ENCODE measurements around the gene SORL1.
"Not testable (repeated sequence)": the region's sequence is repeated elsewhere in the genome, so short reads cannot be mapped to it uniquely, and the experiment has no call there.

Gene SORL1

GRCh38 chr11:121499405-121499804 is 47.3 kb downstream of the SORL1 start:
- FAIRE-seq (peak; percentile 73), DNase-seq (ENCODE audit: insufficient read length) (no peak)
- no peak for TF ChIP-seq POLR2A (IDR thresholded peaks at IDR 0.05; ENCODE audit: low read depth, low read length)
- TF ChIP-seq TAF1 (IDR thresholded peaks at IDR 0.05; ENCODE audit: borderline replicate concordance, low read depth, low read length): no peak
- TF ChIP-seq POLR2AphosphoS5 (IDR thresholded peaks at IDR 0.05; ENCODE audit: low read depth, low read length): no peak

DNA sequence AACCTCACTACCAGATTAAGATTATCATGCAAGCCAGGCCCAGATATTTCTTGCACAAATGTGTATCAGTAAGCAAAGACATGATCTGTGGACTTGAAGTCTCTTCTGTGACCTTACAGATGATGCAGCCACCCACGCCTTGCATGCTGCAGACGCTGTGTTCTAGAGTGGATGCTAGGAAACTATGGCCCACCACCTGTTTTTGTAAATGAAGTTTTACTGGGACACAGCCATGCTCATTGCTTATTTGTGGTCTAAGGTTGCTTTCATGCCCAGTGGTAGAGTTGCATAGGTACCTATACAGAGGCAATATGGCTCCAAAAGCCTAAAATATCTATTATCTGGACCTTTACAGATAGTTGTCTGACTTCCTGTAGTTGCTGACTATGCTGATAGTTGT is 48.2 kb downstream of the SORL1 start:
- no peak for DNase-seq (ENCODE audit: insufficient read length)
- FAIRE-seq: no peak
- no peak for TF ChIP-seq POLR2AphosphoS5 (IDR thresholded peaks at IDR 0.05; ENCODE audit: low read depth, low read length)
- TF ChIP-seq POLR2A (IDR thresholded peaks at IDR 0.05; ENCODE audit: low read depth, low read length): no peak
- no peak for TF ChIP-seq TAF1 (IDR thresholded peaks at IDR 0.05; ENCODE audit: borderline replicate concordance, low read depth, low read length)

GRCh38 chr11:121500717-121501116 is 48.6 kb downstream of the SORL1 start:
- TF ChIP-seq TAF1 (IDR thresholded peaks at IDR 0.05; ENCODE audit: borderline replicate concordance, low read depth, low read length): no peak
- no peak for TF ChIP-seq POLR2AphosphoS5 (IDR thresholded peaks at IDR 0.05; ENCODE audit: low read depth, low read length)
- TF ChIP-seq POLR2A (IDR thresholded peaks at IDR 0.05; ENCODE audit: low read depth, low read length): no peak
- DNase-seq (ENCODE audit: insufficient read length): no peak
- no peak for FAIRE-seq

DNA sequence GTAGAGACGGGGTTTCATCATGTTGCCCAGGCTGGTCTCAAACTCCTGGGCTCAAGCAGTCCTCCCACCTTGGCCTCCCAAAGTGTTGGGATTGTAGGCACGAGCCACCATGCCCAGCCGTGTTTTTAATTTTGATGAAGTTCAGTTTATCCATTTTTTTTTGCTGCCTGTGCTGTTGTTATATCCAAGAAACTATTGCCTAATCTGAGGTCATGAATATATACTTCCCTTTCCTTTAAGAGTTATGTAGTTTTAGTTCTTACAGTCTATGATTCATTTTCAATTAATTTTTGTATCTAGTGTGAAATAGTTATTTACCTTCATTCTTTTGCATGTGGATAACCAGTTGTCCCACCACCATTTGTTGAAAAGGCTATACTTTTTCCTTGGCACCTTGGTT is 50.9 kb downstream of the SORL1 start:
- FAIRE-seq (no peak), DNase-seq (ENCODE audit: insufficient read length) (no peak)
- no peak for TF ChIP-seq POLR2A (IDR thresholded peaks at IDR 0.05; ENCODE audit: low read depth, low read length)
- no peak for TF ChIP-seq POLR2AphosphoS5 (IDR thresholded peaks at IDR 0.05; ENCODE audit: low read depth, low read length)
- TF ChIP-seq TAF1 (IDR thresholded peaks at IDR 0.05; ENCODE audit: borderline replicate concordance, low read depth, low read length): no peak

GRCh38 chr11:121506237-121506636 is 54.1 kb downstream of the SORL1 start:
- not testable (repeated sequence) for DNase-seq (ENCODE audit: insufficient read length); FAIRE-seq

DNA sequence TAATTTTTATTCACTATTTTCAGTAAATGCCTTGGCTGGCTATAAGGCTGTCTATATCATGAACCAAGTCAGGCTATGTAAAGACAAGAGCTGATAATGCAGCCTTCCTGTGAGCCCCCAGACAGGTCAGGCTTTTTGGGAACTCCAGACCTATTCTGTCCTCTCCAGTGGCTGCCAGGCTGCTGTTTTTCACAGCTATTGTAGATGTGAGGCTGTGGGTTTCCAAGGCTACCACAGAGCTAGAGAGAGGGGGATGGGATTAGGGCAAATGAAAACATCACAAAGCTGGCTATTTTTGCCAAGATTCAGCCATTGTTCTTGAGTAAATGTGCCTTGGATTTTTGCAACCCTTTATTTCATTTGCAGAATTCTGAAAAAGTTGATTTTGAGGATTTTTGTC is 56.3 kb downstream of the SORL1 start:
- DNase-seq (ENCODE audit: insufficient read length): no peak
- FAIRE-seq: peak; percentile 33
- TF ChIP-seq TAF1 (IDR thresholded peaks at IDR 0.05; ENCODE audit: borderline replicate concordance, low read depth, low read length) (no peak), POLR2AphosphoS5 (IDR thresholded peaks at IDR 0.05; ENCODE audit: low read depth, low read length) (no peak), POLR2A (IDR thresholded peaks at IDR 0.05; ENCODE audit: low read depth, low read length) (no peak)

GRCh38 chr11:121510438-121510837 is 58.3 kb downstream of the SORL1 start:
- peak; percentile 62 for FAIRE-seq
- DNase-seq (ENCODE audit: insufficient read length): no peak
- TF ChIP-seq POLR2AphosphoS5 (IDR thresholded peaks at IDR 0.05; ENCODE audit: low read depth, low read length): no peak
- no peak for TF ChIP-seq TAF1 (IDR thresholded peaks at IDR 0.05; ENCODE audit: borderline replicate concordance, low read depth, low read length)
- no peak for TF ChIP-seq POLR2A (IDR thresholded peaks at IDR 0.05; ENCODE audit: low read depth, low read length)

DNA sequence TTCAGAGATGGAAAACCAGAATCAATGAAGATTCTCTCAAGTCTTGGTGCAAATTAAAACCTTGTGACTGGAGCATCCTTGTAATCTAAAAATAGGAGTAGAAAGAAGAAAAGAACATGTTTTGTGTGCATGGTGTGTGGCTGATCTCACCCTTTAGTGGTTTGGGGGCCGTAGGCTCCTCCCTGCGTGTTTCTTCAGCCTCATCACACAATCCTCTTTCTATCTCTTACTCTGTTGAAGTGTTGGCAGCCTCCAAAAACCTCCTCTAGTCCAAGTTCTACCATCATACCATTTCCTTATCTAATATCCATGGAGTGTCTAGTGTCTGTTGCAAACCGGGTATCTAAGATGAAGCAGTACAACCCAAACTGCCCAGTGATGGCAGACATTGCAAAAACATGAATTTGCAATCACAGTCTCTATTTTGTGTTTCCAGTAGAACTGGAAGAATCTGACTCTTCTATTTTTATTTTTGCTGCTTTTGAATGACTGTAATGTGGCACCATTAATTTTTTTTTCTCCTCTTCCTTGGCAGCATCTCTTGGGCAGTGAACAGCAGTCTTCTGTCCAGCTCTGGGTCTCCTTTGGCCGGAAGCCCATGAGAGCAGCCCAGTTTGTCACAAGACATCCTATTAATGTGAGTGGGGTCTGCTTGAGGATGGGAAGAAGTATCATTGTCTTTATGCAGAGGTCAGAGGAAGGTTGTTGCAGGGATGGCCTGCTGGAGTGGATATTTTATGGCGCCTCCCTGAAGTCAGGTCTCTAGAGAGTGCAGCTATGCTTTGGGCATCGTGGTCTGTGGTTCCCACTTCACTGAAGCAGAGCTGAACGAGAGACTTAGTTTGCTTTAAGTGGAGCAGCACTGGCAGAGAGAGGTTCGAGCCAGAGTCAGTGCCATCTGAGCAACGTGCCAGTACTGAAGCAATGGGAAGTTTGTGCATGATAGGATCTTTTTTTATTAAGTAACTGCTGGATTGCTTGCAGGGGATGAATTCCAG is 60.7 kb downstream of the SORL1 start:
- DNase-seq (ENCODE audit: insufficient read length) (no peak), FAIRE-seq (peak; percentile 88)

GRCh38 chr11:121513807-121514206 is 61.7 kb downstream of the SORL1 start:
- FAIRE-seq (no peak), DNase-seq (ENCODE audit: insufficient read length) (no peak)
- TF ChIP-seq POLR2A (IDR thresholded peaks at IDR 0.05; ENCODE audit: low read depth, low read length): no peak
- no peak for TF ChIP-seq TAF1 (IDR thresholded peaks at IDR 0.05; ENCODE audit: borderline replicate concordance, low read depth, low read length)
- no peak for TF ChIP-seq POLR2AphosphoS5 (IDR thresholded peaks at IDR 0.05; ENCODE audit: low read depth, low read length)

More for the DNA sequence above, 60.7 kb downstream of the SORL1 start:
- TF ChIP-seq POLR2AphosphoS5 (IDR thresholded peaks at IDR 0.05; ENCODE audit: low read depth, low read length): no peak
- no peak for TF ChIP-seq POLR2A (IDR thresholded peaks at IDR 0.05; ENCODE audit: low read depth, low read length)
- TF ChIP-seq TAF1 (IDR thresholded peaks at IDR 0.05; ENCODE audit: borderline replicate concordance, low read depth, low read length): no peak

- DNase-seq (ENCODE audit: insufficient read length): no peak
- no peak for TF ChIP-seq POLR2AphosphoS5 (IDR thresholded peaks at IDR 0.05; ENCODE audit: low read depth, low read length)
- no peak for TF ChIP-seq POLR2A (IDR thresholded peaks at IDR 0.05; ENCODE audit: low read depth, low read length)
- no peak for TF ChIP-seq TAF1 (IDR thresholded peaks at IDR 0.05; ENCODE audit: borderline replicate concordance, low read depth, low read length)
- FAIRE-seq: no peak
Measured at GRCh38 chr11:121514432-121515334, 62.6 kb downstream of the SORL1 start.

DNA sequence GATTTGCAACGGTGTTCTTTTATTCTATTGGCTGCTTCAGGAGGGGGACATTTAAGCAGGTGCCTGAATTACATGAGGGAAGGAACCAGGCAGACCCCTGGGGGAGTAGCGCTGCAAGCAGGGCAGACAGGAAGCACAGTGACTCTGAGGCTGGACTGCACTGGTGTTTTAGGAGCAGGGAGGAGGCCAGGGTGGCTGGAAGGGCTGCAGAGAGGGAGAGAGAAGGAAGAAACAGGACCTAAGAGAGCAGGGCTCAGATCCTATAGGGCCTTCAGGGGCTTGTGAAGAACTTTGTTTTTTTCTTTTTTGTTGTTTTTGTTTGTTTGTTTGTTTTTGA is 63.2 kb downstream of the SORL1 start:
- TF ChIP-seq TAF1 (IDR thresholded peaks at IDR 0.05; ENCODE audit: borderline replicate concordance, low read depth, low read length): no peak
- no peak for TF ChIP-seq POLR2AphosphoS5 (IDR thresholded peaks at IDR 0.05; ENCODE audit: low read depth, low read length)
- no peak for TF ChIP-seq POLR2A (IDR thresholded peaks at IDR 0.05; ENCODE audit: low read depth, low read length)
- no peak for FAIRE-seq
- no peak for DNase-seq (ENCODE audit: insufficient read length)
